H1 (cell line): ENCODE results near the gene MGAT4D. TPM values are rescaled to one million over a fixed set of nuclear protein-coding genes. Genes with fewer than 3 reads are reported as not detected.

Experiments used
- CEBPB ChIP-seq: IDR thresholded peaks from 2 replicates; pipeline ENCODE4 v1.6.1; 2012; ENCODE audit warnings: low read depth, low read length
- EZH2 ChIP-seq: fragments of 200-600 bp; sonication (generic); IDR thresholded peaks from 2 replicates; pipeline ENCODE4 v1.7.1; 2012; ENCODE audit warnings: low read depth, mild to moderate bottlenecking, moderate library complexity, low read length, inconsistent platforms; ENCODE audit not compliant: severe bottlenecking
- MAFK ChIP-seq: IDR thresholded peaks from 2 replicates; pipeline ENCODE4 v1.6.1; 2012; ENCODE audit warnings: low read depth, mild to moderate bottlenecking, improper control_type of control experiment, low read length
- TAF1 ChIP-seq: IDR thresholded peaks from 2 replicates; pipeline ENCODE4 v1.6.1; 2011; ENCODE audit warnings: mild to moderate bottlenecking, low read depth, low read length
- ZNF274 ChIP-seq: IDR thresholded peaks from 2 replicates; pipeline ENCODE4 v1.7.0; 2012; ENCODE audit warnings: low read length, borderline replicate concordance; ENCODE audit errors: extremely low read depth
- polyA plus RNA-seq, 7 experiments: library from polyadenylated mRNA; depleted of rRNA in 3 of 7; stranded (reverse) in 5 of 7; unstranded in 2 of 7; fragments of >200 nt in 5 of 7; fragments of 200-250 nt in 2 of 7; gene quantifications; 1 replicate in 5 of 7; 2 replicates in 1 of 7; 4 replicates in 1 of 7; pipeline versions ENCODE4 v1.2.1 to v1.2.3, GENCODE V29; 2011 to 2013; ENCODE audit warnings: missing spikeins in 2 of 7, mixed read lengths in 2 of 7
- total RNA-seq: library from RNA; stranded (reverse); fragmentation: NEBNext Ultra II Directional; extraction: Animal tissue kit (Norgen Biotek cat#: 25700); gene quantifications from 2 replicates; pipeline ENCODE4 v1.2.1, GENCODE V29; 2021
- TF ChIP-seq, protein P1 (sequence below): fragments of 300-600 bp; sonication (generic); IDR thresholded peaks from 2 replicates; pipeline ENCODE4 v1.7.1; 2012; ENCODE audit warnings: low read length, moderate library complexity, mild to moderate bottlenecking, inconsistent platforms; ENCODE audit not compliant: insufficient replicate concordance

Gene MGAT4D
- total and polyA plus RNA-seq, 2 of the 8 experiments (the other 6 are each of a cell fraction or from before 2014, with no cell fraction given) = not detected

DNA sequence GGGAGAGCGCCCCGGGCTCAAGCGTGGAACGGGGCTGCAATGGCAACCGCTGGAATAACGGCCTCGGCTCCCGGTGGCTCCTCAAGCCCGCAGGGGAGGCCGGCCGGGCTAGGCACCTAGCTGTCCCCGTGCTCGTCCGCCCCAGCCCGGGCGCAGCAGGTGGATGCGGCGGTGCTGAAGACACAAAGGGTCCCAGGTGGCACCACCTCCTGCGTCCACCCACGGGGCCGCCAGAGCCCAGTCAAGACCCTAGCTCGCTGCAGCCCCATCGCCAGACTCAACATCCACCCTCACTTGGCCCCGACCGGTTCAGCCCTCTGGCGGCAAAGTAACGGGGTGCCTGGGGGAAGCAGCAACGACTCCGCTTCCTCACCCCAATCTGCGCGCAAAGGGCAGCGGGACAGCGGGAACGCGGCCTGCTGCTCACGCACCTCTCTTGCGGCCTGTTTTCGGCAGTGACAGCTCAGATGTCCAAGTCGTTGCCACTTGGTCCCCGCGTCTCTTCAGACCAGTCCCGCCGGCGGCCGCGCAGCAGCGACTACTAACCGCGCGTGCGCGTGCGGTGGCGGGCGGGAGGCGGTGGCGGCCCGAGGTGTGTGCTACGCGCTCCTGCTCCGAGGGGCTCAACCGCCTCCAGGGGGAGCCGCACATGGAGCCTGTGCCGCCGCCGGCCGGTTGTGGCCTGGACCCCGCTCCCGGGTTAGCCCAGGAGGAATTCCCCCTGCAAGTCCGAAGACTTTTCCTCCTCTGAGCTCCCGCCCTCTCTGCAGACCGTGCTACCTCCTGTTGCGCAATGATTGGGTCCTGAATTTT is 70.8 kb downstream of the MGAT4D start, which contains the start of gene CLGN (continued):
- TF ChIP-seq ZNF274 (no peak), TAF1 (peak; percentile 46), CEBPB (peak; percentile 99), MAFK (no peak), EZH2 (peak; percentile 45)
- TF ChIP-seq, protein P1, sequence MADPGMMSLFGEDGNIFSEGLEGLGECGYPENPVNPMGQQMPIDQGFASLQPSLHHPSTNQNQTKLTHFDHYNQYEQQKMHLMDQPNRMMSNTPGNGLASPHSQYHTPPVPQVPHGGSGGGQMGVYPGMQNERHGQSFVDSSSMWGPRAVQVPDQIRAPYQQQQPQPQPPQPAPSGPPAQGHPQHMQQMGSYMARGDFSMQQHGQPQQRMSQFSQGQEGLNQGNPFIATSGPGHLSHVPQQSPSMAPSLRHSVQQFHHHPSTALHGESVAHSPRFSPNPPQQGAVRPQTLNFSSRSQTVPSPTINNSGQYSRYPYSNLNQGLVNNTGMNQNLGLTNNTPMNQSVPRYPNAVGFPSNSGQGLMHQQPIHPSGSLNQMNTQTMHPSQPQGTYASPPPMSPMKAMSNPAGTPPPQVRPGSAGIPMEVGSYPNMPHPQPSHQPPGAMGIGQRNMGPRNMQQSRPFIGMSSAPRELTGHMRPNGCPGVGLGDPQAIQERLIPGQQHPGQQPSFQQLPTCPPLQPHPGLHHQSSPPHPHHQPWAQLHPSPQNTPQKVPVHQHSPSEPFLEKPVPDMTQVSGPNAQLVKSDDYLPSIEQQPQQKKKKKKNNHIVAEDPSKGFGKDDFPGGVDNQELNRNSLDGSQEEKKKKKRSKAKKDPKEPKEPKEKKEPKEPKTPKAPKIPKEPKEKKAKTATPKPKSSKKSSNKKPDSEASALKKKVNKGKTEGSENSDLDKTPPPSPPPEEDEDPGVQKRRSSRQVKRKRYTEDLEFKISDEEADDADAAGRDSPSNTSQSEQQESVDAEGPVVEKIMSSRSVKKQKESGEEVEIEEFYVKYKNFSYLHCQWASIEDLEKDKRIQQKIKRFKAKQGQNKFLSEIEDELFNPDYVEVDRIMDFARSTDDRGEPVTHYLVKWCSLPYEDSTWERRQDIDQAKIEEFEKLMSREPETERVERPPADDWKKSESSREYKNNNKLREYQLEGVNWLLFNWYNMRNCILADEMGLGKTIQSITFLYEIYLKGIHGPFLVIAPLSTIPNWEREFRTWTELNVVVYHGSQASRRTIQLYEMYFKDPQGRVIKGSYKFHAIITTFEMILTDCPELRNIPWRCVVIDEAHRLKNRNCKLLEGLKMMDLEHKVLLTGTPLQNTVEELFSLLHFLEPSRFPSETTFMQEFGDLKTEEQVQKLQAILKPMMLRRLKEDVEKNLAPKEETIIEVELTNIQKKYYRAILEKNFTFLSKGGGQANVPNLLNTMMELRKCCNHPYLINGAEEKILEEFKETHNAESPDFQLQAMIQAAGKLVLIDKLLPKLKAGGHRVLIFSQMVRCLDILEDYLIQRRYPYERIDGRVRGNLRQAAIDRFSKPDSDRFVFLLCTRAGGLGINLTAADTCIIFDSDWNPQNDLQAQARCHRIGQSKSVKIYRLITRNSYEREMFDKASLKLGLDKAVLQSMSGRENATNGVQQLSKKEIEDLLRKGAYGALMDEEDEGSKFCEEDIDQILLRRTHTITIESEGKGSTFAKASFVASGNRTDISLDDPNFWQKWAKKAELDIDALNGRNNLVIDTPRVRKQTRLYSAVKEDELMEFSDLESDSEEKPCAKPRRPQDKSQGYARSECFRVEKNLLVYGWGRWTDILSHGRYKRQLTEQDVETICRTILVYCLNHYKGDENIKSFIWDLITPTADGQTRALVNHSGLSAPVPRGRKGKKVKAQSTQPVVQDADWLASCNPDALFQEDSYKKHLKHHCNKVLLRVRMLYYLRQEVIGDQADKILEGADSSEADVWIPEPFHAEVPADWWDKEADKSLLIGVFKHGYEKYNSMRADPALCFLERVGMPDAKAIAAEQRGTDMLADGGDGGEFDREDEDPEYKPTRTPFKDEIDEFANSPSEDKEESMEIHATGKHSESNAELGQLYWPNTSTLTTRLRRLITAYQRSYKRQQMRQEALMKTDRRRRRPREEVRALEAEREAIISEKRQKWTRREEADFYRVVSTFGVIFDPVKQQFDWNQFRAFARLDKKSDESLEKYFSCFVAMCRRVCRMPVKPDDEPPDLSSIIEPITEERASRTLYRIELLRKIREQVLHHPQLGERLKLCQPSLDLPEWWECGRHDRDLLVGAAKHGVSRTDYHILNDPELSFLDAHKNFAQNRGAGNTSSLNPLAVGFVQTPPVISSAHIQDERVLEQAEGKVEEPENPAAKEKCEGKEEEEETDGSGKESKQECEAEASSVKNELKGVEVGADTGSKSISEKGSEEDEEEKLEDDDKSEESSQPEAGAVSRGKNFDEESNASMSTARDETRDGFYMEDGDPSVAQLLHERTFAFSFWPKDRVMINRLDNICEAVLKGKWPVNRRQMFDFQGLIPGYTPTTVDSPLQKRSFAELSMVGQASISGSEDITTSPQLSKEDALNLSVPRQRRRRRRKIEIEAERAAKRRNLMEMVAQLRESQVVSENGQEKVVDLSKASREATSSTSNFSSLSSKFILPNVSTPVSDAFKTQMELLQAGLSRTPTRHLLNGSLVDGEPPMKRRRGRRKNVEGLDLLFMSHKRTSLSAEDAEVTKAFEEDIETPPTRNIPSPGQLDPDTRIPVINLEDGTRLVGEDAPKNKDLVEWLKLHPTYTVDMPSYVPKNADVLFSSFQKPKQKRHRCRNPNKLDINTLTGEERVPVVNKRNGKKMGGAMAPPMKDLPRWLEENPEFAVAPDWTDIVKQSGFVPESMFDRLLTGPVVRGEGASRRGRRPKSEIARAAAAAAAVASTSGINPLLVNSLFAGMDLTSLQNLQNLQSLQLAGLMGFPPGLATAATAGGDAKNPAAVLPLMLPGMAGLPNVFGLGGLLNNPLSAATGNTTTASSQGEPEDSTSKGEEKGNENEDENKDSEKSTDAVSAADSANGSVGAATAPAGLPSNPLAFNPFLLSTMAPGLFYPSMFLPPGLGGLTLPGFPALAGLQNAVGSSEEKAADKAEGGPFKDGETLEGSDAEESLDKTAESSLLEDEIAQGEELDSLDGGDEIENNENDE = no peak
